K562 (cell line): Measurements from ENCODE around the gene OPA3. TPM values are rescaled to one million over a fixed set of nuclear protein-coding genes. Genes with fewer than 3 reads are reported as not detected.
A peak's percentile ranks its signal among the peaks of the same experiment; 100 is the strongest.

Source experiments
- ARID1B ChIP-seq: fragments of 450-650 bp; IDR thresholded peaks from 2 replicates; pipeline ENCODE4 v1.6.1; 2016; ENCODE audit warnings: antibody characterized with exemption, mild to moderate bottlenecking, inconsistent platforms
- HMGXB4 ChIP-seq: sonication (generic); formaldehyde crosslinking; IDR thresholded peaks from 2 replicates; pipeline ENCODE4 v1.8.1; 2023; ENCODE audit warnings: mild to moderate bottlenecking, missing genetic modification reagents
- HSF4 ChIP-seq: fragments of 250-450 bp; sonication (Bioruptor Pico); IDR thresholded peaks from 2 replicates; pipeline ENCODE4 v2.1.2; 2022; ENCODE audit warnings: mild to moderate bottlenecking, moderate library complexity, borderline replicate concordance
- ID3 ChIP-seq, 2 experiments: fragments of 250-450 bp in 1 of 2; fragments of 450-650 bp in 1 of 2; sonication (Bioruptor Pico) in 1 of 2; IDR thresholded peaks; 2 replicates each; pipeline versions ENCODE4 v1.6.1 to v1.8.0; 2016 to 2021; ENCODE audit warnings: mild to moderate bottlenecking in 2 of 2, moderate library complexity in 2 of 2, missing compliant biosample characterization in 1 of 2, missing genetic modification characterization in 1 of 2
- KDM2B ChIP-seq: fragments of 250-450 bp; sonication (Bioruptor Pico); IDR thresholded peaks from 2 replicates; pipeline ENCODE4 v1.8.0; 2021; ENCODE audit warnings: mild to moderate bottlenecking, moderate library complexity
- POLR2AphosphoS2 ChIP-seq: IDR thresholded peaks from 2 replicates; pipeline ENCODE4 v1.6.1; 2012; ENCODE audit warnings: low read length, improper control_type of control experiment
- RAD21 ChIP-seq, 2 experiments: fragments of 250-450 bp in 1 of 2; fragments of 450-650 bp in 1 of 2; sonication (Bioruptor Pico) in 1 of 2; formaldehyde crosslinking in 1 of 2; IDR thresholded peaks in 1 of 2; conservative IDR thresholded peaks in 1 of 2; 2 replicates each; pipeline versions ENCODE4 v1.4.0 to v1.8.0; 2020 to 2022; ENCODE audit warnings: mild to moderate bottlenecking in 2 of 2, moderate library complexity in 1 of 2
- RBM14 ChIP-seq: fragments of 200-400 bp; formaldehyde crosslinking; IDR thresholded peaks from 2 replicates; pipeline ENCODE4 v1.6.1; 2018; ENCODE audit warnings: low read depth, mild to moderate bottlenecking, low read length, moderate library complexity, borderline replicate concordance; ENCODE audit not compliant: insufficient read depth
- TEAD4 ChIP-seq, 2 experiments: sonication (generic) in 1 of 2; formaldehyde crosslinking in 1 of 2; IDR thresholded peaks; 2 replicates each; pipeline versions ENCODE4 v1.6.1 to v1.8.0; 2012 to 2022; ENCODE audit warnings: borderline replicate concordance in 1 of 2, inconsistent platforms in 1 of 2, low read length in 1 of 2, mild to moderate bottlenecking in 1 of 2, missing genetic modification reagents in 1 of 2
- TRIM24 ChIP-seq, 2 experiments: fragments of 450-650 bp; IDR thresholded peaks; 2 replicates each; pipeline ENCODE4 v1.6.1; 2016
- ZBTB40 ChIP-seq, 2 experiments: fragments of 450-650 bp in 1 of 2; sonication (generic) in 1 of 2; formaldehyde crosslinking in 1 of 2; IDR thresholded peaks; 2 replicates each; pipeline versions ENCODE4 v1.7.1 to v1.9.0; 2016 to 2022; ENCODE audit warnings: inconsistent platforms in 1 of 2, mild to moderate bottlenecking in 1 of 2, missing genetic modification reagents in 1 of 2
- polyA plus RNA-seq, 8 experiments: library from polyadenylated mRNA; depleted of rRNA in 4 of 8; stranded (reverse) in 5 of 8; unstranded in 3 of 8; fragments of >200 nt; fragmentation: Nextera tagmentation in 2 of 8; fragmentation: Illumina TruSeq in 1 of 8; extraction: Ambion mirVana in 2 of 8; extraction: Trizol in 1 of 8; gene quantifications; 2 replicates each; pipeline versions ENCODE4 v1.2.1 to v1.2.3, GENCODE V29; 2011 to 2014; ENCODE audit warnings: inconsistent platforms in 1 of 8, missing spikeins in 1 of 8
- total RNA-seq, 7 experiments: library from RNA; depleted of rRNA in 6 of 7; stranded (reverse); fragments of >200 nt in 6 of 7; fragmentation: Illumina TruSeq in 2 of 7; extraction: Trizol in 2 of 7; gene quantifications; 2 replicates each; pipeline versions ENCODE4 v1.2.1 to v1.2.3, GENCODE V29; 2011 to 2021; ENCODE audit warnings: low replicate concordance in 1 of 7

OPA3 gene
- total and polyA plus RNA-seq, 9 of the 15 experiments (the other 6 are each of a cell fraction or from before 2014, with no cell fraction given): 1.4 to 18.8 (median 9.0) TPM

DNA sequence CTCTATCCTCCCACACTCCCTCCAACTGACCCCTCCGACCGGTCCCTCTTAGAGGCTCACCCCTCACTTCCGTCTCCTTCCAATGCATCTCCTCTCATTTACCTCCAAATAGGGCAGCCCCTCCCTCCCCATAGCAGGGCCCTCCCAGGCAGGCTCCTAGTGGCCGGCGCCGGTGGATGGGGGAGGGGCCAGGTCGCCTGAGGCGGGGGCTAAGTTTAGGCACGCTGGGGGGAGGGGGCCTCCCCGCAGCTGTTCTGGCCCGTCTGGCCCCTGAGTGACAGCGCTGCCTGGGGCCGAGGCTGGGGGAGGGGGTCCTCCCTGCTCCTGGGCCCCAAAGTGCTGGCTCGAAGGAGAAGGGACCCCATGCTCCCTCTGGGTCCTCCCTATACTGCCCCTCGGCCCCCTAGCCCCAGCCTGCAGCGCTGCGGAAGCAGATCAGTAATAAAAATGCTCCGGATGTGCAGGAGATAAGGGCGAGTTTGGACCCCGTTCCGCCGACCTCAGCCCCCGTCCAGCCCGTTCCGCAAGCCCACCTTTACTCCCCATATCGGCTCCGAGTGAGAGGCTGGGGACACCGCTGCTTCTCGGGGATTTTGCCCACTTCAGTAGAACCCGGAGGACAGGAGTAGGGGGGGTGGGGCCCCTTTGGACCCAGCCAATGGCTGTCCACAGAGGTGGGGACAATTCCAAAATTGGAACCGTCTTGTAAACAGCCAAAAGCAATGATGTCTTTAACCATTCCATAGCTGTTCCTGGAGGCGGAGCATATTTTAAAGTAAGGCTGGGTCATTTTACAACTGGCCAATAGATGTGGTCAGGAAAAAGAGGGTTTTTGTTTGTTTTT lies 91.8 kb downstream of the OPA3 start (continued):
- TF ChIP-seq ZBTB40 (IDR thresholded peaks at IDR 0.05) (0 out of 2 replicates have a peak, but pooled peaks have one; percentile 40), ZBTB40 (CRISPR knock-in tag; IDR thresholded peaks at IDR 0.05) (no peak), ARID1B (peak; percentile 58), HMGXB4 (CRISPR knock-in tag) (peak; percentile 60; the same call in 1 of the 2 replicates), RAD21 (CRISPR knock-in tag; conservative IDR thresholded peaks at IDR 0.05 in 1 of 2, IDR thresholded peaks at IDR 0.05 in 1 of 2) (no peak), KDM2B (CRISPR knock-in tag) (0 out of 2 replicates have a peak, but pooled peaks have one; percentile 38), POLR2AphosphoS2 (no peak), ID3 (CRISPR knock-in tag; IDR thresholded peaks at IDR 0.05) (no peak), ID3 (tag; IDR thresholded peaks at IDR 0.05) (0 out of 2 replicates have a peak, but pooled peaks have one; percentile 57), HSF4 (CRISPR knock-in tag) (no peak), RBM14 (no peak), TEAD4 (IDR thresholded peaks at IDR 0.05; ENCODE audit: low read length) (0 out of 2 replicates have a peak, but pooled peaks have one; percentile 9), TEAD4 (CRISPR knock-in tag; IDR thresholded peaks at IDR 0.05; ENCODE audit: borderline replicate concordance) (no peak), TRIM24 (IDR thresholded peaks at IDR 0.05) (peak in 1 of 2 experiments; percentile 36; a peak in 1 of 4 replicates)
